ENCODE data around the gene ATP1A1.

The ATP1A1 gene

GRCh38 chr1:116345843-116346242 lies 27.2 kb upstream of the ATP1A1 start:
- peak in 1 of 2 donors; percentile 30 for DNase-seq

GRCh38 chr1:116346943-116347673 lies 25.9 kb upstream of the ATP1A1 start:
- no peak for DNase-seq

- DNase-seq, result no peak
These were observed 25.3 kb upstream of the ATP1A1 start for GRCh38 chr1:116347696-116348095.

DNA sequence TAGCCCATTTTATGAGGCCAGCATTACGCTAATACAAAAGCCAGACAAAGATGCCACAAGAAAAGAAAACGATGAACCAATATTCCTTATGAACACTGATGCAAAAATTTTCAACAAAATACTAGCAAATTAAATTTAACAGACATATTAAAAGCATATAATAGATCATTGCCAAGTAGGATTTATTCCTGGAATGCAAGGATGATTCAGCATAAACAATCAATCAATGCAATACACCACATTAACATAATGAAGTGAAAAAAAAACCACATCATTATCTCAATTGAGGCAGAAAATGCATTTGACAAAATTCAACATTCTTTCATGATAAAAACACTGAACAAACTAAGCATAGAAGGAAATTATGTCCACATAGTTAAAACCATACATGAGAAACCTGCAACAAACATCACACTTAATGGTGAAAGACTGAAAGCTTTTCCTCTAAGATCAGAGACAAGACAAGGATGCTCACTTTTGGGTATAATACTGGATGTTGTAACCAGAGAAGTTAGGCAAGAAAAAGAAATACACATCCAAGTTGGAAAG lies 22.9 kb upstream of the ATP1A1 start:
- no peak for DNase-seq

GRCh38 chr1:116351914-116352313 lies 21.1 kb upstream of the ATP1A1 start:
- no peak for DNase-seq

DNA sequence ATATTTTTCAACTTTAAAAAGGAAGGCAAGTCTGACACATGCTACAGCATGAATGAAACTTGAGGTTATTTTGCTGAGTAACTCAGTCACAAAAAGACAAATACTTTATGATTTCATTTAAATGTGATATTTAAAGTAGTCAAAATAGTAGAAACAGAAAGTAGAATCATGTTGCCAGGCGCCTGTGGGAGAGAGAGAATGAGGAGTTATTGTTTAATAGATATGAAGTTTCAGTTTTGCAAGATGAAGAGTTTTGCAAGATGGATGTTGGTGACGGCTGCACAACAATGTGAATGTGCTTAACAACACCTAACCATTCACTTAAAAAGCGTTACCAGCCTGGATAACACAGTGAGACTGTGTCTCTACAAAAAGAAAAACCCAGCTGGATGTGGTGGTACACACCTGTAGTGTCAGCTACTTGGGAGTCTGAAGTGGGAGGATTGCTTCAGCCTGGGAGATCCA lies 20.7 kb upstream of the ATP1A1 start:
- DNase-seq, result no peak

GRCh38 chr1:116353155-116353554 lies 19.9 kb upstream of the ATP1A1 start:
- DNase-seq, result no peak

GRCh38 chr1:116356067-116356466 lies 17.0 kb upstream of the ATP1A1 start:
- DNase-seq, result no peak

GRCh38 chr1:116356673-116357072 lies 16.4 kb upstream of the ATP1A1 start:
- no peak for DNase-seq

DNA sequence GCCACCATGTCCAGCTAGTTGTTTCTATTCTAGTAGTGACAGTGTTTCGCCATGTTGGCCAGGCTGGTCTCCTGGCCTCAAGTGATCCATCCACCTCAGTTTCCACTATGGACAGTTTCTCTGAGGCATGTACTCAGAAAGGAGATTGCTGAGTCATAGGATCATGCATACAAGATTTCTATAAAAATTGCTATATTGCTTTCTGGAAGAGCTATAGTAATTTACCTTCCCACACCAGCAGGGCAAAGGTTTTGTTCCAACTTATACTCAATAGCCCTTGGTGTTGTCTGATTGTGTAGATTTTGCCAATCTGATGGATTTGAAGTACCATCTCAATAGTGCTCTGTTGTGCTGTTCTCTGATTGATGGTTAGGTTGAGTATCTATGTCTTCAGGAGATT lies 15.6 kb upstream of the ATP1A1 start:
- DNase-seq, result no peak

DNA sequence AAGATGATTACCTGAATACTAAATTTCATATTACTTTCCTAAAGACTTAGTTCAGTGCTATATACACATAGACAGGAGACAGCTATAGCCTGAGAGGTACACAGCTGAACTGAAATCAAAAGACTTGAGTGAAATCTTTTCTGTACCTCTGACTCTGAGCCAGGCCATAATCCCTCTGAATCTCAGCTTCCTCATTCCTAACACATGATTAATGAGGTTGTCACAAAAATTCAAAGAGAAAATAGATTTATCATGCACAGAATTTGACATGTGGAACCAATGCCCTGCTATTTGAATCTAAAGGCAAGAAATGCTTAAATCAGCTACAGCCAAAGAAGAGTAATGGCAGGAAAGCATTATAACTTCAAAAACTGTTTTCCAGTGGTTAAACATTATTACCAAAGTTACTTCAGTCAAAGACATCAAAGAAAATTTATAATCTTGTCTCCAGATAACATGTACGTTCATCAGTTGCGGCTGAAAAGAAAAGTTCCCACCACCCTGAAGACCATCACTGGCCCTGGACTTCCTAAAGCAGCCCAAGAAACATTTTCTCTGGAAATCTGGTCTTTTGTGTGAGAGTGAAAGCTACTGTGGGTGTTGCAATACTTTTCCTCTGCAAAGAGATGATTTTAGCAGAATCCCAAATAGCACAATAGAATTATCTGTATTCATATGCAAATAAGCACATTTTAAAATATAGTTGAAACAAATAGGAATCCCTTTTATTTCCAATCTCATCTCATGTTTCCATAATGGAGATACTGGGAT lies 13.8 kb upstream of the ATP1A1 start:
- no peak for DNase-seq

DNA sequence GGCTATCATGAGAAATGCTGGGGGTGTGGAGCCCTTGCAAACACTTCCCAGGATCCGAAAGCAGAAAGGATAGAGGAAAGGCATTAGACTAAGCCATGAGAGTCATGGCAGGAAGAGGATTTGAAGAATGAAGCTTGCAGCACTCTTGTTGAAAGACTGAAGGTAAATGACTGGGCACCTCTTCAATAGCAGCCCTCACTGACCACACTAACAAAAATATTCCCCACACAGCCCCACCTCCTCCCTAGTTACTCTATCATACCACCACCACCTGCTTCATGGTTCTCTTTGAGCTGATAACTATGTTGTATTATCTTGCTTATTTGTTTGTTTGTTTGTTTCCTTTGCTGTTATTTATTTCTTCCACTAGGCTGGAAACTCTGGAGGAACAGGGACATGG lies 13.2 kb upstream of the ATP1A1 start:
- DNase-seq, result no peak

- DNase-seq, result no peak
These were observed 12.4 kb upstream of the ATP1A1 start for GRCh38 chr1:116360429-116361173.

- DNase-seq, result no peak
These were observed 11.4 kb upstream of the ATP1A1 start for GRCh38 chr1:116361648-116362047.

DNA sequence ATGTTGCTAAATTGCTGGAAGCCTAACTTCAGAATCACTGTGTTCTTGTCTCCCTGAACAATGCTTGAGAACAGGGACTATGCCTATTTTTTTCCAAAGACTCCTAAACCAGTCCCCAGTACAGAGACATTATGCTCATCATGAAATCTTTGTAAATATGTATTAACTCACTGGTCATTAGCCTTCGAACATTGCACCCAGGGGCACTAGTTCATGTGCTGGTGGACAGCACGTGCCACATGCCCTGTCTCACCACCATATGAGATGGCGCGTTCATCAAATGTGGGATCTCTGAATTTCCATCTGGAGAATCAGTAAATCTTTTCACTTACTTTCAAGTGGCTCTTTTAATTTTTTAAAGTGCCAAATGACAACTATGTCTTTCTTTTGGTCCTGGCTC lies 11.0 kb upstream of the ATP1A1 start:
- DNase-seq, result no peak

GRCh38 chr1:116365353-116365780 lies 7.7 kb upstream of the ATP1A1 start:
- no peak for DNase-seq

GRCh38 chr1:116365857-116366256 lies 7.2 kb upstream of the ATP1A1 start:
- DNase-seq, result no peak

DNA sequence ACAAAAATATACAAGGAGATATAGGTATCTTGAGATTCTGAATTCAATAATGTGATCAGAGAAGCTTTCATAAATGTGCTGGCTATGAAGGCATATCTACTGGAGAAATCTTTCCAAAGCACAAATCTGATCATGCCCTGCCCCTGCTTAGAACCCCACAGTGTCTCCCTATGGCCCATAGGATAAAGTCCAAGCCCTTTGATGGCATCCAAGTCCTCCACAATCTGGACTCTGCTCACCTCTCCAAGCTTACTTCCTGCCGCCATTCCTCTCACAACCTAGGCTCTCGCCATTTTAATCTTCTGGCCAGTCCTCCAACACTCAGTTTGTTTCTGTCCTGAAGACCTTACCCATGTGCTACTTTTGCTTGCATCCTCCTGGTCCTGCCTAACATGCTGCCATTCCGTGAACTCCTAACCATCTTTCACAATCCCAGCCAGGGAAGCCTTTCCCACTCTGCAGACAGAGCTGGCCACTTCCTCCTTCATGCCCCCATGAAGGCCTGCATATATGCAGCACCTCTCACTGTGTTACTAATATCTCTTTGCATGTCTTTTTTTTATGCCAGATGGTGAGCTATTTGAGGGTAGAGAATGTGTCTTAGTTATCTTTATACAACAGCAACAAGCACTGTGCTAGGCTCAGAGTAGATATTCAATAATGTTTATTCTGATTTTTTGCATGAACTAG lies 5.6 kb upstream of the ATP1A1 start:
- DNase-seq, result no peak

DNA sequence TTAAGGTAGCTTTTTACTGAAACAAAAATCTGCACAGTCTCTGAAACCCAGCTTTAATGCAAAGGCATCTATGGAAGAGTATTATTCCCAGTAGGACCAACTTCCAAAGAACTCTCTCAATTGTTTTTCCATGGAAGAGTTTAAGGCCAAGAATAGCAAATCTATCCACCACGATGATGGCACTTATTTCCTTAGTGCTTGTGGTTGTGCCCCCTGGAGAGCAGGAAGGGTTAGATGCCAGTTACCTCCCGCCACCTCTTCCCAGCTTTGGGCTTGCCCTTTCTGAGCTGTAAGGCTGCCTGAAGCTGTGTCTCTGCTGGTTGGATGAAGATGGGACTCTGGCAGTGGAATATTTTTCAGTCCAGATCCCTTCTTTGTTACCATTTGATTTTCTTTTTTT lies 4.8 kb upstream of the ATP1A1 start:
- no peak for DNase-seq

GRCh38 chr1:116370181-116370580 lies 2.9 kb upstream of the ATP1A1 start:
- no peak for DNase-seq

DNA sequence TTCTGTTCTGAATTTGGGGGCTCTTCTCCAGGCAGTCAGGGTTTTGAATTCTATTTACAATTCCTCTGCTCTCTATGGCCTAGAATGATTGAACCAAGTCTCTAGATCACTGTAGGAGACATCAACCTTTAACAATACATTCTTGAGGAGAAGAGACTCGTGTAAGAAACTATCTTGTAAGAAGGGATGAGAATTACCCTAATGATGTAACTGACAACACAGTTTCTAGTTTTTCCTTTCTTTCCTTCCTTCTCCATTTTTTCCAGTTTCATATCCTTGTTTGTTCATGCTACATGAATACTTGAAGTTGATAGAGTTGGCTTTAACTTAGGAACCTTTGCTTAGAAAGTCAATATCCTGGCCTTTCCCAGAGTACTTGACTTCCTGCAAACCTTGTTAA lies 1.3 kb upstream of the ATP1A1 start:
- no peak for DNase-seq

DNA sequence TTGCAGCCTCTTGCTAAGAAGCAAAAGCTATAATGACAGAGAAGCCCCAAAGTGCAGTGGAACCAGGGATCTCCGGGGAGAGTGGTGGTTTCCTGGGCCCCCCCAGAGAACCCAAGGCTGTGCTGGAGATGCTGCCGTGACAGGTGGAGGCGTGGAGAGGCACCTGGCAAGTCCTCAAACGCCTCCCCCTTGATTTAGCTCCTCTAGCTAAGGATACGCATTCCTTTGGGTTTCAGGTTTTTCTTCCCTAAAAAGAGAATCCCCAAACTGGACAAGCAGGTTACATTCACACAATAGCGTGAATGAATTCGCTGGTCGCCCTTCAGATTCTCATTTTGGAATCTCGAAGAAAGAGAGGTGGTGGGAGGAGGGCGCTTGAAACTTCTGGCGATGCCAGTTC lies 853 bp upstream of the ATP1A1 start:
- no peak for DNase-seq

All from stimulated activated CD4-positive, alpha-beta T cell treated with anti-CD3 and anti-CD28 coated beads, Interleukin-2, amount 100 ng/mL, for 24 hours (primary cell).